VCaP (cell line): ENCODE results near the gene PLCE1.
A peak's percentile ranks its signal among the peaks of the same experiment; 100 is the strongest.

Experiments used
- H3K27ac ChIP-seq: fragments of 450-650 bp; 2 replicates; pipeline ENCODE4 v1.5.1; 2017
- CTCF ChIP-seq: fragments of 450-650 bp; conservative IDR thresholded peaks from 2 replicates; pipeline ENCODE4 v1.5.1; 2017; ENCODE audit warnings: mild to moderate bottlenecking, moderate library complexity

PLCE1 gene

GRCh38 chr10:93994438-93994801, 689 bp downstream of the PLCE1 start:
- TF ChIP-seq CTCF = no peak
- H3K27ac ChIP-seq = peak overlapping the region; percentile 62

GRCh38 chr10:93995182-93995581, 1.5 kb downstream of the PLCE1 start:
- TF ChIP-seq CTCF = no peak

GRCh38 chr10:93995598-93996271, 2.0 kb downstream of the PLCE1 start:
- no peak for TF ChIP-seq CTCF
- no peak overlapping the region for H3K27ac ChIP-seq

More at GRCh38 chr10:93995182-93995581, 1.5 kb downstream of the PLCE1 start:
- no peak overlapping the region for H3K27ac ChIP-seq

- no peak overlapping the region for H3K27ac ChIP-seq
- no peak for TF ChIP-seq CTCF
These were observed 2.8 kb downstream of the PLCE1 start for GRCh38 chr10:93996551-93996950.

GRCh38 chr10:93997546-93997945, 3.8 kb downstream of the PLCE1 start:
- H3K27ac ChIP-seq = no peak overlapping the region
- TF ChIP-seq CTCF = no peak

GRCh38 chr10:93999401-93999851, 5.7 kb downstream of the PLCE1 start:
- no peak for TF ChIP-seq CTCF
- H3K27ac ChIP-seq = no peak overlapping the region

GRCh38 chr10:94000638-94001415, 7.1 kb downstream of the PLCE1 start:
- TF ChIP-seq CTCF = no peak
- H3K27ac ChIP-seq = peak overlapping the region; percentile 43
